HCT116 (cell line): Measurements from ENCODE around the gene PACRG. TPM values are rescaled to one million over a fixed set of nuclear protein-coding genes. Genes with fewer than 3 reads are reported as not detected.

ENCODE experiments used
- ATAC-seq: fragments of 200-7000 bp; cut with Tn5 transposase; 2 replicates; pipeline ENCODE4 v1.9.1; 2020; ENCODE audit warnings: mild to moderate bottlenecking, moderate library complexity
- BruUV-seq: library from RNA; stranded (reverse); fragments of 400-500 nt; replicated peaks from 2 replicates; lab custom pipeline; 2021; lab: Mats Ljungman, UMichigan
- CTCF ChIA-PET: fragments of 300-600 bp; sonication (Branson Sonifier 250); formaldehyde crosslinking; loops from one replicate; lab custom pipeline; 2021; ENCODE audit warnings: antibody characterized with exemption; lab: Charles Lee
- POLR2A ChIA-PET: fragments of 300-600, 350-600 bp; sonication (Branson Sonifier 250); formaldehyde crosslinking; loops from one replicate; lab custom pipeline; 2021; ENCODE audit warnings: antibody characterized with exemption; lab: Charles Lee
- RAD21 ChIA-PET, 2 experiments: fragments of 300-600 bp; sonication (Branson Sonifier 250); formaldehyde crosslinking; loops; one replicate each; lab custom pipeline; 2023; ENCODE audit warnings: low total read pairs in 2 of 2; ENCODE audit not compliant: uncharacterized antibody in 2 of 2, unreplicated experiment in 2 of 2, low non-redundant PET in 1 of 2; lab: Charles Lee
- DNase-seq: peaks from one replicate; pipeline ENCODE4 v3.0.0-alpha.2; 2010; ENCODE audit warnings: low read depth, low spot score
- H2AFZ ChIP-seq: fragments of 200-600 bp; shearing (Covaris generic), sonication (generic); 2 replicates; pipeline ENCODE4 v1.6.1; 2017; ENCODE audit warnings: low read depth, mixed run types, mixed read lengths, antibody characterized with exemption, low read length; ENCODE audit not compliant: poor library complexity, severe bottlenecking
- H3K27ac ChIP-seq: 2 replicates; pipeline ENCODE4 v1.5.1; 2012; ENCODE audit warnings: low read depth, low read length
- H3K27me3 ChIP-seq: fragments of 200-600 bp; sonication (generic); 2 replicates; pipeline ENCODE4 v1.6.1; 2016; ENCODE audit warnings: mixed run types, low read length, mixed read lengths; ENCODE audit not compliant: insufficient read depth
- H3K36me3 ChIP-seq, 2 experiments: fragments of 200-500 bp in 1 of 2; fragments of 200-600 bp in 1 of 2; sonication (Bioruptor generic) in 1 of 2; sonication (generic) in 1 of 2; 2 replicates each; pipeline versions ENCODE4 v1.5.1 to v1.6.1; 2014 to 2016; ENCODE audit warnings: low read length in 2 of 2, inconsistent platforms in 1 of 2, mixed read lengths in 1 of 2, mixed run types in 1 of 2; ENCODE audit not compliant: insufficient read depth in 2 of 2, control insufficient read depth in 1 of 2
- H3K4me1 ChIP-seq, 2 experiments: fragments of 200-600 bp in 1 of 2; sonication (generic) in 1 of 2; 2 replicates each; pipeline versions ENCODE4 v1.5.1 to v1.6.1; 2012 to 2017; ENCODE audit warnings: low read length in 2 of 2, inconsistent platforms in 1 of 2, mild to moderate bottlenecking in 1 of 2, mixed read lengths in 1 of 2, mixed run types in 1 of 2, moderate library complexity in 1 of 2; ENCODE audit not compliant: insufficient read depth in 2 of 2, control insufficient read depth in 1 of 2
- H3K4me2 ChIP-seq: fragments of 200-600 bp; sonication (generic); 2 replicates; pipeline ENCODE4 v1.6.1; 2017; ENCODE audit warnings: mixed run types, low read length, mixed read lengths
- H3K4me3 ChIP-seq, 2 experiments: fragments of 200-600 bp in 1 of 2; sonication (generic) in 1 of 2; replicated peaks in 1 of 2; 2 replicates each; pipeline ENCODE4 v1.5.1; 2011 to 2016; ENCODE audit warnings: low read length in 2 of 2, control low read depth in 1 of 2, low read depth in 1 of 2, mild to moderate bottlenecking in 1 of 2, mixed read lengths in 1 of 2, mixed run types in 1 of 2
- H3K79me2 ChIP-seq: fragments of 200-600 bp; sonication (generic); 2 replicates; pipeline ENCODE4 v1.6.1; 2017; ENCODE audit warnings: mild to moderate bottlenecking, mixed run types, low read length, moderate library complexity, mixed read lengths; ENCODE audit not compliant: insufficient read depth
- H3K9ac ChIP-seq: fragments of 200-600 bp; sonication (generic); 2 replicates; pipeline ENCODE4 v1.6.1; 2016; ENCODE audit warnings: low read length, mixed read lengths
- H3K9me2 ChIP-seq: fragments of 200-600 bp; sonication (generic), shearing (Covaris generic); 2 replicates; pipeline ENCODE4 v1.6.1; 2017; ENCODE audit warnings: mixed run types, mild to moderate bottlenecking, moderate library complexity; ENCODE audit not compliant: insufficient read depth
- H3K9me3 ChIP-seq, 2 experiments: fragments of 200-500 bp in 1 of 2; fragments of 200-600 bp in 1 of 2; sonication (Bioruptor generic) in 1 of 2; sonication (generic) in 1 of 2; 2 replicates each; pipeline ENCODE4 v1.6.1; 2014 to 2017; ENCODE audit warnings: low read length in 2 of 2, mixed read lengths in 2 of 2, inconsistent platforms in 1 of 2, low read depth in 1 of 2, mild to moderate bottlenecking in 1 of 2, mixed run types in 1 of 2, moderate library complexity in 1 of 2; ENCODE audit not compliant: control insufficient read depth in 1 of 2, insufficient read depth in 1 of 2
- H4K20me1 ChIP-seq: fragments of 200-600 bp; sonication (generic), shearing (Covaris generic); 2 replicates; pipeline ENCODE4 v1.6.1; 2017; ENCODE audit warnings: mixed run types, mild to moderate bottlenecking, moderate library complexity; ENCODE audit not compliant: insufficient read depth
- FOSL1 ChIP-seq: IDR thresholded peaks from 2 replicates; pipeline ENCODE4 v1.6.1; 2012; ENCODE audit warnings: low read depth
- SP1 ChIP-seq: IDR thresholded peaks from 2 replicates; pipeline ENCODE4 v1.6.1; 2012; ENCODE audit warnings: low read depth
- SRF ChIP-seq: IDR thresholded peaks from 2 replicates; pipeline ENCODE4 v1.6.1; 2012; ENCODE audit warnings: low read depth
- TCF7L2 ChIP-seq: IDR thresholded peaks from 2 replicates; pipeline ENCODE4 v1.7.0; 2011; ENCODE audit warnings: borderline replicate concordance, inconsistent platforms; ENCODE audit not compliant: insufficient read depth, insufficient read length; ENCODE audit errors: extremely low read depth
- intact Hi-C: fragments of 100-400 bp; cut with micrococcal nuclease; formaldehyde crosslinking; loops from 2 replicates; pipeline ENCODE4 v1.10.0; 2022
- total RNA-seq: library from RNA; stranded (reverse); gene quantifications from one replicate; pipeline ENCODE4 v1.2.1, GENCODE V29; 2021; ENCODE audit not compliant: unreplicated experiment
- TF ChIP-seq, protein P1 (sequence below): IDR thresholded peaks from 2 replicates; pipeline ENCODE4 v1.6.1; 2011; ENCODE audit warnings: mild to moderate bottlenecking, low read length, moderate library complexity; ENCODE audit not compliant: insufficient replicate concordance; ENCODE audit errors: extremely low read depth

PACRG gene
- total RNA-seq, 1 experiment from 2014 or later: 0.71 TPM

- peak; percentile 84 for ATAC-seq
- intact Hi-C loops: no loop called here
- no peak overlapping the region for H3K27ac ChIP-seq
- no peak overlapping the region for H3K9ac ChIP-seq
- no TSS peak for BruUV-seq
- H3K36me3 ChIP-seq: no peaks in the 10 kb centered on the region
- TF ChIP-seq TCF7L2: no peak
- TF ChIP-seq, all 23 proteins: peak for 0
- Histone ChIP-seq H3K9me3 (peaks cover 0 to 4% of the 10 kb centered on the region in 2 experiments; a peak in 2 of 4 replicates), H3K4me3 (no peak overlapping the region), H3K27me3 (no peaks in the 10 kb centered on the region), H3K4me2 (peak overlapping the region; percentile 40), H2AFZ (no peak overlapping the region), H3K79me2 (no peaks in the 10 kb centered on the region), H3K4me1 (peaks cover 0 to 13% of the 10 kb centered on the region in 2 experiments; a peak in 2 of 4 replicates), H3K9me2 (no peaks in the 10 kb centered on the region), H4K20me1 (no peaks in the 10 kb centered on the region)
- POLR2A ChIA-PET: no interaction called here
- no peak for DNase-seq
- RAD21 ChIA-PET: no interaction called here
- CTCF ChIA-PET: no interaction called here
Observed at GRCh38 chr6:163356324-163356723, 628.5 kb downstream of the PACRG start.

- Histone ChIP-seq H3K27ac (no peak overlapping the region), H3K9ac (no peak overlapping the region), H2AFZ (no peak overlapping the region), H3K4me1 (peaks cover 0 to 13% of the 10 kb centered on the region in 2 experiments; a peak in 2 of 4 replicates), H3K9me2 (no peaks in the 10 kb centered on the region), H3K4me3 (no peak overlapping the region), H3K79me2 (no peaks in the 10 kb centered on the region), H3K9me3 (peaks cover 0 to 4% of the 10 kb centered on the region in 2 experiments; a peak in 2 of 4 replicates), H3K36me3 (no peaks in the 10 kb centered on the region), H4K20me1 (no peaks in the 10 kb centered on the region), H3K27me3 (no peaks in the 10 kb centered on the region), H3K4me2 (peak overlapping the region; percentile 40; the same call in 1 of the 2 replicates)
- TF ChIP-seq TCF7L2 (no peak), SP1 (no peak), SRF (no peak), FOSL1 (no peak)
- TF ChIP-seq, protein P1, sequence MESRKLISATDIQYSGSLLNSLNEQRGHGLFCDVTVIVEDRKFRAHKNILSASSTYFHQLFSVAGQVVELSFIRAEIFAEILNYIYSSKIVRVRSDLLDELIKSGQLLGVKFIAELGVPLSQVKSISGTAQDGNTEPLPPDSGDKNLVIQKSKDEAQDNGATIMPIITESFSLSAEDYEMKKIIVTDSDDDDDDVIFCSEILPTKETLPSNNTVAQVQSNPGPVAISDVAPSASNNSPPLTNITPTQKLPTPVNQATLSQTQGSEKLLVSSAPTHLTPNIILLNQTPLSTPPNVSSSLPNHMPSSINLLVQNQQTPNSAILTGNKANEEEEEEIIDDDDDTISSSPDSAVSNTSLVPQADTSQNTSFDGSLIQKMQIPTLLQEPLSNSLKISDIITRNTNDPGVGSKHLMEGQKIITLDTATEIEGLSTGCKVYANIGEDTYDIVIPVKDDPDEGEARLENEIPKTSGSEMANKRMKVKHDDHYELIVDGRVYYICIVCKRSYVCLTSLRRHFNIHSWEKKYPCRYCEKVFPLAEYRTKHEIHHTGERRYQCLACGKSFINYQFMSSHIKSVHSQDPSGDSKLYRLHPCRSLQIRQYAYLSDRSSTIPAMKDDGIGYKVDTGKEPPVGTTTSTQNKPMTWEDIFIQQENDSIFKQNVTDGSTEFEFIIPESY: no peak
- CTCF ChIA-PET: no interaction called here
- RAD21 ChIA-PET: no interaction called here
- no TSS peak for BruUV-seq
- POLR2A ChIA-PET: no interaction called here
- DNase-seq (no peak), ATAC-seq (no peak)
- intact Hi-C loops: no loop called here
Observed at GRCh38 chr6:163356743-163357142, 629.0 kb downstream of the PACRG start.
